HG02840 (cell line): ENCODE measurements around the gene COMMD1.
"Not testable (repeated sequence)": the region's sequence is repeated elsewhere in the genome, so short reads cannot be mapped to it uniquely, and the experiment has no call there.

Experiments
- ATAC-seq: cut with Tn5 transposase; IDR thresholded peaks from one replicate; pipeline ENCODE4 v1.9.1; 2021; ENCODE audit warnings: mild to moderate bottlenecking, moderate library complexity, moderate number of reproducible peaks; ENCODE audit not compliant: unreplicated experiment, low FRiP score

Gene COMMD1

GRCh38 chr2:62013641-62014040, 108.2 kb downstream of the COMMD1 start:
- ATAC-seq = no peak

GRCh38 chr2:62014102-62014501, 108.6 kb downstream of the COMMD1 start:
- no peak for ATAC-seq

GRCh38 chr2:62016957-62017356, 111.5 kb downstream of the COMMD1 start:
- ATAC-seq = no peak

- ATAC-seq = no peak
Observed at GRCh38 chr2:62029910-62030309, 124.4 kb downstream of the COMMD1 start.

GRCh38 chr2:62030902-62031301, 125.4 kb downstream of the COMMD1 start:
- ATAC-seq = no peak

- ATAC-seq = no peak
Observed at GRCh38 chr2:62032096-62032495, 126.6 kb downstream of the COMMD1 start.

- no peak for ATAC-seq
Observed at GRCh38 chr2:62034715-62035114, 129.2 kb downstream of the COMMD1 start.

- no peak for ATAC-seq
Observed at GRCh38 chr2:62036229-62036628, 130.8 kb downstream of the COMMD1 start.

GRCh38 chr2:62036761-62037250, 131.3 kb downstream of the COMMD1 start:
- ATAC-seq = no peak

GRCh38 chr2:62038975-62039771, 133.7 kb downstream of the COMMD1 start:
- ATAC-seq = peak; percentile 99

- no peak for ATAC-seq
Observed at GRCh38 chr2:62040926-62041325, 135.5 kb downstream of the COMMD1 start.

GRCh38 chr2:62041701-62042385, 136.4 kb downstream of the COMMD1 start:
- ATAC-seq = not testable (repeated sequence)

- ATAC-seq = no peak
Observed at GRCh38 chr2:62042400-62042799, 136.9 kb downstream of the COMMD1 start.

- no peak for ATAC-seq
Observed at GRCh38 chr2:62042944-62043343, 137.5 kb downstream of the COMMD1 start.

- ATAC-seq = no peak
Observed at GRCh38 chr2:62045017-62045543, 139.6 kb downstream of the COMMD1 start.

- ATAC-seq = no peak
Observed at GRCh38 chr2:62046141-62046540, 140.7 kb downstream of the COMMD1 start.

- ATAC-seq = no peak
Observed at GRCh38 chr2:62050456-62051045, 145.1 kb downstream of the COMMD1 start.

GRCh38 chr2:62054029-62054791, 148.7 kb downstream of the COMMD1 start:
- no peak for ATAC-seq

GRCh38 chr2:62054916-62055450, 149.5 kb downstream of the COMMD1 start:
- ATAC-seq = no peak

- ATAC-seq = no peak
Observed at GRCh38 chr2:62055724-62056336, 150.4 kb downstream of the COMMD1 start.
